Naive thymus-derived CD4-positive, alpha-beta T cell (primary cell): ENCODE data around the gene SLCO3A1. TPM values are rescaled to one million over a fixed set of nuclear protein-coding genes. Genes with fewer than 3 reads are reported as not detected.

Experiments
- ATAC-seq: fragments of 150-1000 bp; cut with Tn5 transposase; 2 replicates; pipeline ENCODE4 v1.10.0; 2021; ENCODE audit warnings: mild to moderate bottlenecking, moderate library complexity
- CTCF ChIA-PET: fragments of 350-600 bp; sonication (Branson Sonifier 250); formaldehyde crosslinking; loops from one replicate; lab custom pipeline; 2021; ENCODE audit warnings: antibody characterized with exemption; lab: Charles Lee
- POLR2A ChIA-PET: fragments of 350-600 bp; sonication (Branson Sonifier 250); formaldehyde crosslinking; loops from one replicate; lab custom pipeline; 2021; ENCODE audit warnings: antibody characterized with exemption, inconsistent platforms; lab: Charles Lee
- DNase-seq, 9 donors: peaks; one replicate each; pipeline versions ENCODE4 v3.0.0 to v3.0.0-alpha.2; 2020 to 2022; ENCODE audit warnings: mixed read lengths in 1 of 9
- H3K27ac ChIP-seq: one replicate; pipeline ENCODE4 v1.7.0; 2013; ENCODE audit warnings: mild to moderate bottlenecking, low read depth, low read length, moderate library complexity
- H3K27me3 ChIP-seq, 2 donors: one replicate each; pipeline ENCODE4 v1.7.0; 2013; ENCODE audit warnings: low read length in 2 of 2, mild to moderate bottlenecking in 2 of 2, moderate library complexity in 2 of 2; ENCODE audit not compliant: control insufficient read depth in 2 of 2, insufficient read depth in 2 of 2
- H3K36me3 ChIP-seq, 3 experiments: 1 replicate in 2 of 3; 2 replicates in 1 of 3; pipeline ENCODE4 v1.7.0; 2013; ENCODE audit warnings: low read length in 3 of 3, mild to moderate bottlenecking in 3 of 3, moderate library complexity in 1 of 3; ENCODE audit not compliant: insufficient read depth in 3 of 3, control insufficient read depth in 2 of 3
- H3K4me1 ChIP-seq, 2 donors: one replicate each; pipeline ENCODE4 v1.7.0; 2013; ENCODE audit warnings: low read length in 2 of 2, mild to moderate bottlenecking in 2 of 2, moderate library complexity in 1 of 2; ENCODE audit not compliant: control insufficient read depth in 2 of 2, insufficient read depth in 2 of 2
- H3K4me3 ChIP-seq: 2 replicates; pipeline ENCODE4 v1.7.0; 2013; ENCODE audit warnings: mild to moderate bottlenecking, low read length
- H3K9me3 ChIP-seq, 3 experiments: 1 replicate in 2 of 3; 2 replicates in 1 of 3; pipeline ENCODE4 v1.7.0; 2013; ENCODE audit warnings: low read length in 3 of 3; ENCODE audit not compliant: control insufficient read depth in 2 of 3
- H3K27ac Mint-ChIP-seq, 9 donors: one replicate each; pipeline ENCODE4 v1.8.0; 2020 to 2022; ENCODE audit warnings: mixed read lengths in 9 of 9, mild to moderate bottlenecking in 8 of 9, moderate library complexity in 5 of 9, inconsistent platforms in 2 of 9
- H3K27me3 Mint-ChIP-seq, 5 donors: one replicate each; pipeline ENCODE4 v1.8.0; 2021 to 2022; ENCODE audit warnings: mixed read lengths in 5 of 5, mild to moderate bottlenecking in 1 of 5
- H3K36me3 Mint-ChIP-seq, 5 donors: one replicate each; pipeline ENCODE4 v1.8.0; 2020 to 2022; ENCODE audit warnings: mixed read lengths in 5 of 5, mild to moderate bottlenecking in 3 of 5, inconsistent platforms in 1 of 5
- H3K4me1 Mint-ChIP-seq, 7 donors: one replicate each; pipeline ENCODE4 v1.8.0; 2020 to 2022; ENCODE audit warnings: mixed read lengths in 7 of 7, mild to moderate bottlenecking in 3 of 7, inconsistent platforms in 1 of 7
- H3K4me3 Mint-ChIP-seq, 10 donors: one replicate each; pipeline ENCODE4 v1.8.0; 2020 to 2022; ENCODE audit warnings: mild to moderate bottlenecking in 10 of 10, mixed read lengths in 10 of 10, moderate library complexity in 6 of 10, inconsistent platforms in 2 of 10
- H3K9me3 Mint-ChIP-seq, 11 donors: one replicate each; pipeline ENCODE4 v1.8.0; 2020 to 2022; ENCODE audit warnings: mixed read lengths in 11 of 11, mild to moderate bottlenecking in 4 of 11, inconsistent platforms in 1 of 11, moderate library complexity in 1 of 11
- intact Hi-C, 2 donors: fragments of 100-400 bp; cut with micrococcal nuclease; formaldehyde crosslinking; loops; one replicate each; pipeline ENCODE4 v1.15.1; 2023
- polyA plus RNA-seq, 2 donors: library from polyadenylated mRNA; unstranded; fragments of 300-500 nt; fragmentation: Illumina TruSeq; gene quantifications; one replicate each; pipeline ENCODE4 v1.2.3, GENCODE V29; 2021
- total RNA-seq, 6 experiments: library from RNA in 5 of 6; stranded (reverse) in 5 of 6; gene quantifications; 1 replicate in 5 of 6; 2 replicates in 1 of 6; pipeline ENCODE4 v1.2.3 and lab custom pipeline; 2021 to 2026

Gene SLCO3A1
- total and polyA plus RNA-seq, 7 experiments from 2014 or later, result 15.4 to 69.1 (median 24.3) TPM

DNA sequence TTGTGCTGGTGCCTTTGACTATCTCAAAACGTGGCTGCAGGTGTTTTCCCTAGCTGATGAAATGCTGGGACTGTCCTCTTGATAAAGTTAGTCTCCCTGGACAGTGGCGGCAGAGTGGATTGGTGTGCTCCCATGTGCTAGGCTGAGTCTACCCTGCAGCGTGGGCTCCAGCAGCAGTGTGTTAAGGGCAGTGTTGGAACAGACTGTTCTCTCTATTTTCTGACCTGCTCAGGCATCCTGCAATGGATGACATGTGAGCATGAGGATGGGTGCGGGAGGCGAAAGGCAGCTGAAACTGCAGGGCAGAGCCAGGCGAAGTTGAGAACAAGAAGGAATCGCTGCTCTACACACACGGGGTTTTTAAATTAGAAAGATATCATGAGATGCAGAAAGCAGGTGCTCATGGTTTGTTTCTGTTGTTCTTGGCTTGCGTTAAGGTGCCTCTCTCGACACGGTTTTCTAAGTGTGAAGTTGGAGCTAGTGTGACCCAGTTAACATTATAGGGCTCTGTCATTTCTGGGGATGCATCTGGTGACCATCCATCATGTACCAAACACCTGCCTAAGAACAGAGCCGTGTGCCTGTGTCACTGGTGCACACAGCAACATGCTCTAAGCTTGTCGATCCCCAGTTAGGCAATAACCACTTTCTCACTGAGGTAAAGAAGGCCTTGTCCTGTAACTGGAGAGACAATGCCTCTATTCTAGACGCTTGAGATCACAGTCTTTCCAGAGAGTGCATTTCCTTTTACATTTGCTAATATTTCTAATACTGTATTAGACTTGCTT, 44.3 kb downstream of the SLCO3A1 start:
- peaks cover 0 to 2% (median 0%) of the 10 kb centered on the region in 3 experiments for H3K36me3 ChIP-seq
- DNase-seq (no peak), ATAC-seq (no peak)
- Mint-ChIP-seq H3K9me3 (peaks cover 9 to 38% (median 18%) of the 10 kb centered on the region in 11 donors), H3K27ac (peak overlapping the region in 2 of 9 donors; percentile 4 to 67), H3K4me1 (peaks cover 0 to 54% (median 15%) of the 10 kb centered on the region in 7 donors), H3K36me3 (peaks cover 9 to 46% (median 18%) of the 10 kb centered on the region in 5 donors), H3K27me3 (no peaks in the 10 kb centered on the region), H3K4me3 (no peak overlapping the region)
- H3K4me3 ChIP-seq, result no peak overlapping the region
- ChIA-PET POLR2A (no interaction called here), CTCF (interaction anchor here (0.6 kb wide), 1 partner anchor 789 kb away, joined by 3 read pairs; no protein-coding TSS in a partner anchor)
- no peaks in the 10 kb centered on the region for H3K27me3 ChIP-seq
- peaks cover 0 to 13% (median 5%) of the 10 kb centered on the region in 3 experiments for H3K9me3 ChIP-seq
- intact Hi-C loops, result no loop called here
- H3K4me1 ChIP-seq, result no peaks in the 10 kb centered on the region
- no peak overlapping the region for H3K27ac ChIP-seq

DNA sequence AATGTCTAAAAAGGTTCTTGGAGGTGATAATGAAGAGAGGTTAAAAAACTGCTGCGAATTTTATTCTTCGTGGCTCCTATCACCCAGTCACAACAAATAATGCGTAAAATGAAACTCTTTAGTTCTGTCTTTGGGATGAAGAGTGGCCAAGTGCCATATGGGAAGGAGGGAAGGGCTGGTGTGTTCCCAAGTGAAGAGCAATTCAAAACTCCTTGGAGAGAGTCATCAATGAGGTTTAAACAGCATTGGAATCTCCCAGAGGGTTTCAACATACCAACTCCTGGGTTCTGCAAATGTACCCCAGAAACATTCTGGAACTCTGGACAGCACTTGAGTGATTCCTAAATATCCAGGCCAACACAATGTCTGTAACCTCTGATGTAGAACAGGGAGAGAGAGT, 45.3 kb downstream of the SLCO3A1 start:
- ATAC-seq (no peak), DNase-seq (no peak)
- no peaks in the 10 kb centered on the region for H3K27me3 Mint-ChIP-seq
- Histone ChIP-seq H3K36me3 (peaks cover 0 to 5% (median 0%) of the 10 kb centered on the region in 3 experiments), H3K9me3 (peaks cover 0 to 18% (median 5%) of the 10 kb centered on the region in 3 experiments), H3K4me1 (no peaks in the 10 kb centered on the region), H3K27me3 (no peaks in the 10 kb centered on the region), H3K27ac (no peak overlapping the region), H3K4me3 (no peak overlapping the region)
- H3K4me1 Mint-ChIP-seq, result peaks cover 3 to 60% (median 15%) of the 10 kb centered on the region in 7 donors
- H3K9me3 Mint-ChIP-seq, result peaks cover 8 to 29% (median 22%) of the 10 kb centered on the region in 11 donors
- no peak overlapping the region for H3K27ac Mint-ChIP-seq
- H3K4me3 Mint-ChIP-seq, result no peak overlapping the region
- POLR2A ChIA-PET, result interaction anchor here (0.5 kb wide), 1 partner anchor 47 kb away, joined by 3 read pairs; no protein-coding TSS in a partner anchor
- intact Hi-C loops, result no loop called here
- CTCF ChIA-PET, result no interaction called here
- peaks cover 15 to 43% (median 19%) of the 10 kb centered on the region in 5 donors for H3K36me3 Mint-ChIP-seq

DNA sequence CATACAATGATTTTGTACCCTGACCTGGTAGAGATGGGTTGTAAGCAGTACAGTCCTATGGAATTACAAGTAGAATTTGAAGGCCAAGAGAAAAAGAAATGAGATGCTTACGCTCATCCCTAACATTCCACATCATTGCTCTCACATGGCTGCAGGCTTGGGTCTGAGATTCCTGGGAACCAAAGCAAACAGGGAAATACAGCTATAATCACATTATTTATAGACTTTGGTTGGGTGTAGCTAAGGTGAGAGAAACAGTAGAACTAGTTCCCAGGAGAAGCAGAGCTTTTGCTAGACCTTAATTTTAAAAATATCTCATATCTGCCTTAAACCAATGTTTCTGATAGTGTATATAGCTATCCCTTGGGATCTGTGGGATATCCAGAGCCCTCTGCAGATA, 51.4 kb downstream of the SLCO3A1 start:
- Histone ChIP-seq H3K4me3 (no peak overlapping the region), H3K27me3 (no peaks in the 10 kb centered on the region), H3K9me3 (peaks cover 0 to 18% (median 5%) of the 10 kb centered on the region in 3 experiments), H3K36me3 (peaks cover 0 to 5% (median 0%) of the 10 kb centered on the region in 3 experiments), H3K4me1 (no peaks in the 10 kb centered on the region), H3K27ac (no peak overlapping the region)
- DNase-seq (no peak), ATAC-seq (no peak)
- Mint-ChIP-seq H3K4me3 (no peak overlapping the region), H3K4me1 (peaks cover 0 to 39% (median 20%) of the 10 kb centered on the region in 7 donors), H3K27me3 (no peaks in the 10 kb centered on the region), H3K27ac (no peak overlapping the region), H3K36me3 (peaks cover 14 to 27% (median 18%) of the 10 kb centered on the region in 5 donors), H3K9me3 (peaks cover 5 to 27% (median 17%) of the 10 kb centered on the region in 11 donors)
- POLR2A ChIA-PET, result no interaction called here
- CTCF ChIA-PET, result no interaction called here
- intact Hi-C loops, result no loop called here

DNA sequence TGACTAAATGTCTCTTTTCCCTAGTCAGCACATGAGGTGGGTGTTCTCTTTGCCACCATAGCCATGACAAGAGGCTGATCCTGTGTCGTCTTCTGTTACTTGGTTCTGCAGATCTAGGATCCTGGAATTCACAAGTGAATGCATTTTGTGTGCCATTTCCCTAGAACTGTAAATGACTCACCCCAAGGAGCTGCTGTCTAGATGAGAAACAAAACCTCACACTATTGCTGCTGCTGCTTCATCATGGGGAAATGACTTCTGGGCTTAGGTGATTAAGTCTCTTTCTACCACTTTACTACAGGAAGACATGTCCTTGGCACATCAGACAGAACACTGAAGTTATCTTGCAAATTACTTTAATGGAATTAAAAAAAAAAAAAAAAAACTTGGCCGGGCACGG, 54.9 kb downstream of the SLCO3A1 start:
- DNase-seq, result no peak
- CTCF ChIA-PET, result no interaction called here
- Mint-ChIP-seq H3K27me3 (no peaks in the 10 kb centered on the region), H3K4me1 (peaks cover 0 to 59% (median 38%) of the 10 kb centered on the region in 7 donors), H3K4me3 (no peak overlapping the region), H3K36me3 (peaks cover 0 to 13% (median 7%) of the 10 kb centered on the region in 5 donors), H3K27ac (no peak overlapping the region), H3K9me3 (peaks cover 0 to 4% (median 0%) of the 10 kb centered on the region in 11 donors)
- H3K4me3 ChIP-seq, result no peak overlapping the region
- peaks cover 0 to 4% of the 10 kb centered on the region in 2 donors for H3K4me1 ChIP-seq
- no peaks in the 10 kb centered on the region for H3K9me3 ChIP-seq
- no peak overlapping the region for H3K27ac ChIP-seq
- intact Hi-C loops, result no loop called here
- peak; percentile 22 for ATAC-seq
- H3K36me3 ChIP-seq, result no peaks in the 10 kb centered on the region
- POLR2A ChIA-PET, result no interaction called here
- H3K27me3 ChIP-seq, result no peaks in the 10 kb centered on the region

DNA sequence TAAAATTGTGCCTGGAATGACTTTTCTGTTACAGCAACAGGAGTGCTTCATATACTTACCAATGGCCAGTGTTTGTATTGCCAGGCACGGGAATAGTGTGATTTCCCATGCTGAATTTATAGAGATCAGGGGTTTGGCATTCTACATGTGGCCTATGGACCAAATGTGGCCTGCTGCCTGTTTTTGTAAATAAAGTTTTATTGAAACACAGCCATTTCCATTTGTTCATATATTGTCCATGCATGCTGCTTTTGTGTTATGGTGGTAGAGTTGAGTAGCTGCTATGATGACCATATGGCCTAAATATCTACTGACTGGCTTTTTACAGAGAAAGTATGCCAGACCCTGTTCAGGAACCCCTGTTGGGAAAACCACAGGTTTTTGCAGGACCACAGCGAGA, 55.6 kb downstream of the SLCO3A1 start:
- Histone ChIP-seq H3K36me3 (no peaks in the 10 kb centered on the region), H3K9me3 (no peaks in the 10 kb centered on the region), H3K27ac (no peak overlapping the region), H3K4me1 (peaks cover 0 to 4% of the 10 kb centered on the region in 2 donors), H3K27me3 (no peaks in the 10 kb centered on the region), H3K4me3 (no peak overlapping the region)
- intact Hi-C loops, result no loop called here
- ATAC-seq (no peak), DNase-seq (no peak)
- Mint-ChIP-seq H3K27me3 (no peaks in the 10 kb centered on the region), H3K4me3 (no peak overlapping the region), H3K27ac (no peak overlapping the region), H3K36me3 (peaks cover 0 to 9% (median 5%) of the 10 kb centered on the region in 5 donors), H3K4me1 (peaks cover 0 to 54% (median 37%) of the 10 kb centered on the region in 7 donors), H3K9me3 (peaks cover 0 to 3% (median 0%) of the 10 kb centered on the region in 11 donors)
- ChIA-PET CTCF (no interaction called here), POLR2A (no interaction called here)

DNA sequence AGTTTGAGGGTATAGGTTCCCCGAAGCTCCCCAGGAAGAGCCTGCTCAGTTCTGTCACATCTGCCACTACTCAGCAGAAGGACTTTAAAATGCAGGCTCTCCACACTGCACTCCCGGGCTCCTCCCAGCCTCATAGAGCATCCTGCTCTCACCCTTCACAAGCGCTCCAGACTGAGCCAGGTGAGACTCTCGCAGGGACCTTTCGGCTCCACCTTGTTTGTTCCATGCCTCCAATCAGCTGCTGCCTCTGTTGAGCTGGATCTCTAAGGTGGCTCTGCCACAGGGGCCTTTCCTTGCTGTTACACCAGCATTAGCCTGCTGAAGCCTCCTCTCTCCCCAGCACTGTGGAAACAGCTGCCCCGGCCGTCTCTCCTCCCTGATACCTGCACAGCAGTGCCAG, 56.1 kb downstream of the SLCO3A1 start:
- CTCF ChIA-PET, result no interaction called here
- no peak for ATAC-seq
- peak overlapping the region in 2 of 9 donors; percentile 22 to 33 for H3K27ac Mint-ChIP-seq

More for the DNA sequence above, 56.1 kb downstream of the SLCO3A1 start:
- H3K4me3 Mint-ChIP-seq, result no peak overlapping the region
- peaks cover 0 to 1% (median 0%) of the 10 kb centered on the region in 11 donors for H3K9me3 Mint-ChIP-seq
- no peak for DNase-seq
- no peaks in the 10 kb centered on the region for H3K27me3 ChIP-seq
- intact Hi-C loops, result no loop called here
- peaks cover 0 to 9% (median 3%) of the 10 kb centered on the region in 5 donors for H3K36me3 Mint-ChIP-seq
- no peak overlapping the region for H3K4me3 ChIP-seq
- no peak overlapping the region for H3K27ac ChIP-seq
- H3K9me3 ChIP-seq, result no peaks in the 10 kb centered on the region
- no peaks in the 10 kb centered on the region for H3K27me3 Mint-ChIP-seq
- peaks cover 0 to 4% of the 10 kb centered on the region in 2 donors for H3K4me1 ChIP-seq
- no peaks in the 10 kb centered on the region for H3K36me3 ChIP-seq
- peaks cover 0 to 50% (median 33%) of the 10 kb centered on the region in 7 donors for H3K4me1 Mint-ChIP-seq
- POLR2A ChIA-PET, result no interaction called here
